IMR-90 (cell line): Measurements from ENCODE around the gene FOXD4L6.
"Not testable (repeated sequence)": the region's sequence is repeated elsewhere in the genome, so short reads cannot be mapped to it uniquely, and the experiment has no call there.

ENCODE experiments used
- MAFK ChIP-seq: IDR thresholded peaks from 2 replicates; pipeline ENCODE4 v1.6.1; 2012; ENCODE audit warnings: low read depth, low read length, improper control_type of control experiment
- POLR2A ChIP-seq: IDR thresholded peaks from 2 replicates; pipeline ENCODE4 v1.6.1; 2012; ENCODE audit warnings: mild to moderate bottlenecking, low read depth, low read length
- RAD21 ChIP-seq: IDR thresholded peaks from 2 replicates; pipeline ENCODE4 v1.6.1; 2012; ENCODE audit warnings: low read length, improper control_type of control experiment
- TF ChIP-seq, protein P1 (sequence below): conservative IDR thresholded peaks from 2 replicates; pipeline ENCODE4 v1.5.1; 2012; ENCODE audit warnings: mild to moderate bottlenecking, low read depth, low read length, improper control_type of control experiment

DNA sequence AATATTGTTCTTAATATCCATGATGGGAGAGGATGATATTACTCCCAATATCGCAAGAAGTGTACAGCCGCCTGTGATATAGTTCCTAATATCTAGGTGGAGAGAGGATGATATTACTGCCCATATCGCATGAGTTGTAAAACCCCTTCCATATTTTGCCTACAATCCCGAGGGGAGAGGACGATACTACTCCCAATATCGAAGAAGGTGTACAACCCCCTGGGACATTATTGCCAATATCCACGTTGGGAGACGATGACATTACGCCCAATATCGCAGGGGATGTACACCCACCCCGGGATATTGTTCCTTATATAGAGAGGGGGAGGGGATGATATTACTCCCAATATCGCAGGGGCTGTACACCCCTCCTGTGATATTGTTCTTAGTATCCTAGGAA, 17.1 kb downstream of the FOXD4L6 start:
- not testable (repeated sequence) for TF ChIP-seq MAFK, RAD21, POLR2A
- TF ChIP-seq, protein P1, sequence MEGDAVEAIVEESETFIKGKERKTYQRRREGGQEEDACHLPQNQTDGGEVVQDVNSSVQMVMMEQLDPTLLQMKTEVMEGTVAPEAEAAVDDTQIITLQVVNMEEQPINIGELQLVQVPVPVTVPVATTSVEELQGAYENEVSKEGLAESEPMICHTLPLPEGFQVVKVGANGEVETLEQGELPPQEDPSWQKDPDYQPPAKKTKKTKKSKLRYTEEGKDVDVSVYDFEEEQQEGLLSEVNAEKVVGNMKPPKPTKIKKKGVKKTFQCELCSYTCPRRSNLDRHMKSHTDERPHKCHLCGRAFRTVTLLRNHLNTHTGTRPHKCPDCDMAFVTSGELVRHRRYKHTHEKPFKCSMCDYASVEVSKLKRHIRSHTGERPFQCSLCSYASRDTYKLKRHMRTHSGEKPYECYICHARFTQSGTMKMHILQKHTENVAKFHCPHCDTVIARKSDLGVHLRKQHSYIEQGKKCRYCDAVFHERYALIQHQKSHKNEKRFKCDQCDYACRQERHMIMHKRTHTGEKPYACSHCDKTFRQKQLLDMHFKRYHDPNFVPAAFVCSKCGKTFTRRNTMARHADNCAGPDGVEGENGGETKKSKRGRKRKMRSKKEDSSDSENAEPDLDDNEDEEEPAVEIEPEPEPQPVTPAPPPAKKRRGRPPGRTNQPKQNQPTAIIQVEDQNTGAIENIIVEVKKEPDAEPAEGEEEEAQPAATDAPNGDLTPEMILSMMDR: not testable (repeated sequence)
